ENCODE data around the gene SIVA1.
"Not testable (repeated sequence)": the region's sequence is repeated elsewhere in the genome, so short reads cannot be mapped to it uniquely, and the experiment has no call there.

Gene SIVA1

DNA sequence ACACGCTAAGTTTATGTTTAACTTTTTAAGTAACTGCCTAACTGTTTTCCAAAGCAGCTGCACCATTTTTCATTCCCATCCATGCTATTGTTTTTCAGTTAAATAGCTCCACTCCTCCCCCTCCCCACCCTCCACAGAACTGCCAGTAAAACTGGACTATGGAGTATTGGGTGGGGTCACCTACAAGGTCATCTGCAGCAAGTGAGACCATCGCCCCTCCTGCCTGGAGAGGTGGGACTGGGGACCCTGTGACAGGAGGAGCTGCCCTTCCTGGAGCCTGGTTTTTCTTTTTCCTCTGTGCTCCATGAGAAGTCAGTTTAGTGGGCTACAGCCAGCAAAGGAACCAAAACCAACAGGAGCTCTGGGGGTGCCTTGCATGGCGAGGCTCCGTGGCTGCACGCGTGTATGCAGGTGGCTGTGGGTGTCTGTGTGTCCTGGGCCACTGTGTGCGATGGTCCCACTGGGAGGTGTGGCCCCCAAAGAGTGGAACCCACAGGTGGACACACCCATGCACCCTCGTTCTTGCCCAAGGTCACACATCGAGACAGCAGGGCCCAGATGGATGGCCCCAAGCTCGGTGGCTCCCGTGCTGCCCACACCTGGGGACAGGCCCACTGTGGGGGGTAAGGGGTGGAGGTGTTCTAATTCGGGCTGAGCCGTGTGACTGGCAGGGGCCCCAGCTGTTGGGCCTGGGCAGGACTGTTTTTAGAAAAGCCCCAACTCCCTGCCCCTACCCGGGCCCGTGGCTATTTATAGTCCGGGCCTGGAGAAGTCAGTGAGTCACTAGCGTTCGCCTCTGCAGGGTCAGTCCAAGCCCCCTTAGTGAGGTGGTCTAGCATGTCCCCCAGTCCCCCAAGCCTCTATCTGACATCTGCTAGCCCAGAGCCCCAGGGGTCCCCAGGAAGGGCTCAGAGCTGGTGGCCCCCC is 31.2 kb upstream of the SIVA1 start:
- DNase-seq: no peak

DNA sequence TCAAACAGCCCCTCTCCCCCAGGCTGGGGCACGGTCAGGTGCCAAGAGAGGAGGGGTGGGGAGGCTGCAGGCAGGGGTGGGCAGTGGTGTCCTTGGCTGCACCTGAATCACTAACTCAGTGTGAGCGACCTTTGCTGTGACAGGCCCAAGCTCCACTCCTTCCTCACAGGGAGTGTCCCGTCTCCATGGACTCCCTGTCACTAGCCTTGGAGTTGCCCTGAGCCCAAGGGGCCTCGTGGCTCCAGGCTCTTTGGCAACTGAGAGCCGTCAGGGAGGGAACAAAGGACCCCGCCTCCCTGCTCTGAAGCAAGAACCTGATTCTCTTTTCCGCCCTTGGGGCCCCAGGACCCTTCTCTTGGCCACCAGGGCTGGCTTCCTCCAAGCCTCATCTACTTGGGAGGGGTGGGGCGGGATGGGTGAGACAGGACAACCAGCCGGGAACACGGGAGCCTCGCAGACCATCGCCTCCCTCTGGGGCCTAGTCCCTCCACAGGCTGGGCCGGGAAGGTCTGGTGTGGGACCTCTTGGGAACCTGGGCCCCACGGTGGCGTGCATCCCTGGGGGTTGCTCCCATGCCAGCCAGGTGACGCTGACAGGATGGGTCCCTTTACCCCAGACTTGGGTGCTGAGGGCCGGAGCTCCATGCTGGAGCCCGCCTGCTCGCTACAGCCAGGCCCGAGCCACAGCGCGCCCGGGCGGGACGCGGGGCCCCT is 29.9 kb upstream of the SIVA1 start:
- peak; percentile 14 to 20 for DNase-seq

DNA sequence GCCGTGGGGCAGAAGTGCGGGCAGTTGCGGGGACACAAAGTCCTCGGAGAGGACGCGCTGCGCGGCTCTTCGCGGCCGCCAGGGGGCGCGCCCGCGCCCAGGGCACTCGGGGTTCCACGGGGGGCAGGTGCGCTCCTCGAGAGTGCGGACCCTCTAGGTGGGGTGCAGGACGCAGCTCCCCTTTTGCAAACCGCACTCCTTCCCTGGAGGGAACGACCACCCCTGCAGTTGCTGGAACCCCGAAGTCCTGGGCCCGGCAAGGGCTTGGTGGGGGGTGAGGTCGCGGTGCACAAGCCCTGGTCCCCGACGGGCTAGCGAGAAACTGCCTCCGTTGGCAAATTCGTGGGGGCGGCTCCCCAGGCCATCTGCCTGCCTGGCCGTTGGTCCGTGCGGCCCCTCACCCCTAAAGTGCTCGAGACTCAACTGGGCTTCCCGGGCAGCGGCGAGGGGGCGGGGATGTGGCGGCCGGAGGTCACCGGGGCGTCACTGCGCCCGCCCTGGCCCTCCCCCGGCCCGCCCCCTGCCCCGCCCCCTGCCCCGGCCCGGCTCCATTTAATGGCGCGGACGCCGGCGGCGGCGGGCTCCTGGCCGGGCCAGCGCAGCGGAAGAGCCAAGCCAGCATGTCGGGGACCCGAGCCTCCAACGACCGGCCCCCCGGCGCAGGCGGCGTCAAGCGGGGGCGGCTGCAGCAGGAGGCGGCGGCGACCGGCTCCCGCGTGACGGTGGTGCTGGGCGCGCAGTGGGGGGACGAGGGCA is 29.1 kb upstream of the SIVA1 start, which contains the start of gene ADSS1:
ADSS1 (plus strand) TSS at position 579 of the 756 bp plus-strand sequence; CDS start at position 621, 42 bp downstream.
- peak; percentile 38 to 66 for DNase-seq

DNA sequence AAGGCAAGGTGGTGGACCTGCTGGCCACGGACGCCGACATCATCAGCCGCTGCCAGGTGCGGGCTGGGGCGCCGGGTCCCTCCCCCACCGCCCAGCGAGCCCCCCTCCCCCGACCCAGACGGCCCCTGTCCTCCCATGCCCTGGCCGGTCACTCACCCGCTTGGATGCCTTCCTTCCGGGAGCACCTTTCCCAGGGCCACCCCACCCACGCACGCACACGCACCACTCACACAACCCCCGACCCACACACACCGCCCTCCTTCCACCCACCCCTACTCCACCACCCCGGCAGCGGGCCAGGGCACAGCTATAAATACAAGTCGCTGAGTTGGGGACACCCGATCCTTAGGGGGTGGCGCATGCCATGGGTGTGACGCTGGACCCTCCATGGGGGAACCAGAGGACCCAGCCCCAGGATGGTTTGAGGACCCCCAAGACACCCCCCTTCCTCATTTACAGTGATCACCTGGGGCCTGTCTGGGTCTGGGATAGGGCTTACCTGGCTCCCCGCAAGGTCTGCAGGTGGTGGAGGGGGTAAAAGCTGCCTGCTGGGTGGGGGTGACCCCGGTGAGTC is 28.5 kb upstream of the SIVA1 start:
- DNase-seq: no peak

DNA sequence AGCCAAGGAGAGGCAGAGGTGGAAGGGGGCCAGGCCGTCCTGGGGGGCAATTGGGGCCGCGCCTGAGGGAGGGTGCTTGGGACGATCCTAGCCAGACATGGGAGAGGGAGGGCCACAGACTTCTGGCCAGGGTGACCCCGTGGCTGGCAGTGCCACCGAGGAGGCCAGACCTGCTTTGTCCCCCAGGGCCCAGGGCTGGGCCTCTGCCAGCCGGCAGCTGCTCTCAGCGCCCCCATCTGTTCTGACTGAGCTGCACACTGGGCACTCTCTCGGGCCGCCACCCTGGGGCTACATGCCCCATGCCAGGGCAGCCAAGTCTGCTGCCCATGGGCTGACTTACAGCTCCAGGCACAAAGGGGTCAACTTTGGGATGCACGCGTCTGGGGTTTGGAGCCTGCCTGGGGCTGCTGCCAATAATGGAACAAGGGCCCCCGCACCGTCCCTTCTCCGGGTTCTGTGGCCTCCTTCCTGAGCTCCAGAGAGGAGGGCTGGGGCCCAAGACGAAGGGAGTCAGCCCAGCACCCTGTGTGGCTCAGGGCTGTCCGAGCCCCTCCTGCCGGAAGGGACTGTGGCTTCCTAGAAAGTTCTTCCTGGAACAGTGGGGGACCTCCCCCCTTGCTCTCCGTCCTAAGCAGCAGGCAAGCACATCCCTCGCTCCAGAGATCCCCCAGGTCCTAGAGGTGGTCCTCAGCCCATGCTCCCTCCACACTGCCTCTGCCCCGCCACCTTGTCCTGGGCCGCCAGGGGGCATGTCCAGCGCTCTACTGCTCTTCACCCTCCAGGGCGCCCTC is 27.8 kb upstream of the SIVA1 start:
- DNase-seq: no peak

DNA sequence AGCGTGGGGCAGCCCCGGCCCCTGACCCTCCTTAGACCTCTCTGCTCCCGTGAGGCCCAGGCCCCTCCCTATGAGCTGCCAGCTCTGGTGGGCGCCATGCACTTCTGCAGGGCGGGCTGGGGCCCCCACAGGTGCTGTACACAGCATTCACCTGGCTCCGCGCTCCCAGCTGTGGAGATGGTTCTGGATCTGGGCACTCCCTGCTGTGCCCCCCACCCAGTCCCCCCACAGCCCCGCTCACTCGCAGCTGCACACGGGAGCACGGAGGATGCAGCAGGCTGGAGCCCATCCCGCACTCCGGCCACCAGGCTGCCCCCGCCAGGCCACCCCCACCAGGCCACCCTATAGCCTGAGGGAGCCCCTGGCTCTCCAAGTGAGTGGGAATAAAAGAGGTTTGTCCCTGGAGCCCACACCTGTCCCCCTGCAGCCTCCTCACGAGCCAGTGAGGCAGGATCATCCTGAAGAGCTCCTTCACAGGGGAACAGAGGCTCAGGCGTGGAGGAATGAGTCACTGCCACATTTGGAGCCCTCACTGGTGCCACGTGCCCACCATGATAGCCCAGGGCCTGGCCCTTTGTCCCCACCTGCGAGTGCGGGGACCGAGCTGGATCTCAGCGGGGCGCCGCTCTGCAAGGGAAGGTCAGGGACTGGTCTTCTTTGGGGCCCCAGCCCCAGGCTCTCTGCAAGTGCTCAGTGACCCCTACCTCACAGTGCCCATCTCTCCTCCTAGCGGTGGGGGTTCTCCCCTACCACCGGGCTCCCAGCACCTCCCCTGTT is 27.0 kb upstream of the SIVA1 start:
- no peak for DNase-seq

DNA sequence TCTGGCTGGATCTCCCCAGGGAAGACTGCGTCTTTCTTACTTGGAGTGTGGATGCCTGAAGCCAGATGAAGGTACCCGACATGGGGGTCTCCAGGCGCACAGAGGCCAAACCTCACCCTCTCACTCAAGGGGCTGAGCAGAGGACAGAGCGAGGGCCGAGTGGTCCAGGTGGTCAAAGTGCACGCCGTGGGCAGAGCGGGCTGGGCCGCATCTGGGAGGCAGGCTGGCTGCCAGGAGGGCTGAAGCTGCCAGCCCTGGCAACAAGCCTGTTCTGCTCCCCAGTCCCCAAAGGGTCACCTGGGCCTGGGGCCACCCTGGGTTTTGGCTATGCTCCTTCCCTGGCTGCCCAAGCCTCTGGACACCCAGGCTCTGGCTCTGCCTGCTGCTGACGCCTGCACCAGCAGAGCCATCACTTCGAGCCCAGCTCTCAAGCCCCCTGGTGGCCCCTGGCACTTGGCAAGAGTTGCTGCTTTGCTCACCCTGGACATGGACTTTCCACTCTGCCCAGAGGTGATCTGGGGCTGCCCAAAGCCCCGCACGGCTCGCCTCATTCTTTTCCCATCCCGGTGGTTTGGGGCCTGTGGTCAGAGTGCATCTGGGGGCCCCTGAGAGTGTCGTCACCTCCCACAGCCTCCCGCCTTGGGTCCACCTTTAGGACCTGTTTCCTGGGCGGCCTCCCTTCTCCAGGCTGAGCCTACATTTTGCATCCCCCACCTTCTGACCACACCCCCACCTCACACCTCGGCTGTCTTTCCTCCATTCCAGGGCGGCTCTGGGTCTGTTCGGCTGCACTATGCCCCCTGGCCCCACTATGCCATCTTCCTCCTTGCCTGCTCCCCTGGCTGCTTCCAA is 26.1 kb upstream of the SIVA1 start:
- DNase-seq: no peak

DNA sequence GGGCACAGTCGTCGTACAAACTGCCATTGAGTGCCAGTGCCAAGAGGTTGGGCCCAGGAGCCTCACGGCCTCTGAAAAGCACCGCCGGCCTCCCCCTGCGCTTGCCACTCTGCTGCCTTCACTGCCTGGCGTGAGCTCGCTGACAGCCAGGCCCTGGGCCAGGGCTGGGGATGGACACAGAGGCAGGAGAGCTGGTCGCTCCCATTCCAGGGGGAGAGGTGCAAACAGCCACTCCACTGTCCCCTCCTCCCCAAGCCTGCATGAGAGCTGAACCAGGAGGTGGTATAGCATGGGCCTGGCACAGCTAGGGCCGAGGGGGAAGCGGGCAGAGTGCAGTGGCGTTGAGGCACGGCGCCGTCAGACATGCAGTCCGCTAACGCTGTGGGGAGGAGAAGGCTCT is 24.3 kb upstream of the SIVA1 start:
- DNase-seq: no peak

DNA sequence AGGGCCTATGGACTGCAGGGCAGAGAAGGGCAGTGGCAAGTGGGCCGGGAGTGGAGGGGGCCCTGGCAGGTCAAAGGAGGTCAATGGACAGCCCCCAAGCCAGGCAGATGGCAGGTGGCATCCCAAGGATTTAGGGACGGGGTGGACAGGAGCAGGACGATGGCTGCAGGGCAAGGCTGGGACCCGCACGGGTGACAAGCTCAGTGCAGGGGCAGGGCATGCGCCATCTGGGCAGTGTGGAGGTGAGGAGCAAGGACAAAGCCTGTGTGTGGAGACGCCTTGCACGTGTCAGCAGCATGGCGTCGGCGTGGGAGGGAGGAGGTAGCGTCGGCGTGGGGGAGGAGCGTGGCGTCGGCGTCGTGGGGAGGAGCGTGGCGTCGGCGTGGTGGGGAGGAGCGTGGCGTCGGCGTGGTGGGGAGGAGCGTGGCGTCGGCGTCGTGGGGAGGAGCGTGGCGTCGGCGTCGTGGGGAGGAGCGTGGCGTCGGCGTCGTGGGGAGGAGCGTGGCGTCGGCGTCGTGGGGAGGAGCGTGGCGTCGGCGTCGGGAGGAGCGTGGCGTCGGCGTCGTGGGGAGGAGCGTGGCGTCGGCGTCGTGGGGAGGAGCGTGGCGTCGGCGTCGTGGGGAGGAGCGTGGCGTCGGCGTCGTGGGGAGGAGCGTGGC is 23.6 kb upstream of the SIVA1 start:
- not testable (repeated sequence) for DNase-seq

DNA sequence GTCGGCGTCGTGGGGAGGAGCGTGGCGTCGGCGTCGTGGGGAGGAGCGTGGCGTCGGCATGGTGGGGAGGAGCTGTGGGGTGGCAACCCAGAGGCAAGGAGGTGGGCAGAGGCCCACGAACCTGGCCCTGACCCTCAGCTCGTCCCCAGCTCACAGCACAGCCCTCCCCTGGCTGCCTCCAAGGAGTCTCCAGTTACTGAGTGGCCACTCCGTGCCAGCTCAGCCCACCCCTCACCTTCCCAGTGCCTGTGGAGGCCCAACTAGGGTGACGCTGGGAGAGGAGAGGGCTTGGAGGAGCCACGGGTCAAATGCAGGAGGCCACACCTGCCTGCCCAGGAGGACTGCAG is 23.1 kb upstream of the SIVA1 start:
- no peak for DNase-seq

DNA sequence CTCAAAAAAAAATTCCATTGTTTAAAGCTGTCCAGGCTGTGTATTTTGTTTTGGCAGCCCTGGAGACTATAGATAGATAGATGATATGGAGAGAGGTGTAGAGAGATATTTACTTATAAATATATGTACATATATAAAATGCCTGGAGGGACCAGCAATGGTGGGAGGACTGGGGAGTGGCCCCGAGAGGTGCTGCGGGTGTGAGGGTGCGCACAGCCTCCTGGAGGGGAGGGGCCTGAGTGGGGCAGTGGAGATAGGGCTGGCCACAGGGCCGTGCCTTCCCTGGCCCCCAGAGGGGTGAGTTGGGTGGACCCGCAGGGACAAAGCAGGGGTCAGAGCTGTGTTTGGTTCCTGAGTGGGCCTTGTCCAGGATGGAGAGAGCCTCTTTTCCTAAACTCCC is 22.5 kb upstream of the SIVA1 start:
- DNase-seq: no peak

DNA sequence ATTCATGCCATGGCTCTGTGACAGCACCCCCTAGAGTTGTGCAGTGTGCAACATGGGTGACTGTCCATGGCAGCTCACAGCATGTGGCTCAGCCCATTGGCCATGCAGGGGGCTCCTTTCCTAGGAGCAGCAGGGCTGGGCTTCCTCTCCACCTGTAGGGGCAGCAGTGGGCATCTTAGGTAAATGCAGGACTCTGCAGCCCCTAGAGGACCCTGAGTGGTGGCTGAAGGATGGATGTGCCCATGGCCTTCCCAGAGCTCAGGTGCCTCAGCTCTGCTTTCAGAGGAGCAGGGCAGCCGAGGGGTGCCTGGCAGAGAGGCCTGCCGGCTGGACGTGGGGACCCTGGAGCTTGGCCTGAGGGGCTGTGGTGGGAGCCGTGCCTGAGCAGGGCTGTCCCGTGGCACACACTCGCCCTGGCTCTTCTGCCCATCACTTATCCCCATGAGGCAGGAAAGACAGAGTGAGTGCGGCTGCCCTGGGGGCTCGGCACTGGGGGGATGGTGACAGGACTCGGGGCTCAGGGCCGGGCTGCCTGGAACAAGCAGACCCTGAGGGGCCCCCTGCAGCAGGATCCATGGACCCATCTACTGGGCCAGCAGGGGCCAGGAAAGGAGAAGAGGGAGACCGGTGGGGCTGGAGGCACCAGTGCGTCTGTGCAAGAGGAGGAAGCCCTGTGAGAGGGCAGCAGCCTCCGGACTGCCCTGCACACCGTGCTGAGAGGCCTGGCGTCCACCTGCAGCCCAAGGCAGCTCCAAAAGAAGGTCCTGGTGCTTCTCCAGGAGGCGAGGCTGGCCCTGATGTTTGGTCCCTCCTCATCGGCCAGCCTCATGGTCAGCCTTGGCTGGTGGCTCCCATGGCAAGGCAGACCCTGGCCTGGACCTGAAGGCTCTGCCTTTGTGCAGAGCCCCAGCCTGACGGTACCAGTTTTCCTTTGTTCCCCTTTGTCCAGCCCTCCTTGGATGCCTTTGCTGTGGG is 21.3 kb upstream of the SIVA1 start:
- no peak for DNase-seq

DNA sequence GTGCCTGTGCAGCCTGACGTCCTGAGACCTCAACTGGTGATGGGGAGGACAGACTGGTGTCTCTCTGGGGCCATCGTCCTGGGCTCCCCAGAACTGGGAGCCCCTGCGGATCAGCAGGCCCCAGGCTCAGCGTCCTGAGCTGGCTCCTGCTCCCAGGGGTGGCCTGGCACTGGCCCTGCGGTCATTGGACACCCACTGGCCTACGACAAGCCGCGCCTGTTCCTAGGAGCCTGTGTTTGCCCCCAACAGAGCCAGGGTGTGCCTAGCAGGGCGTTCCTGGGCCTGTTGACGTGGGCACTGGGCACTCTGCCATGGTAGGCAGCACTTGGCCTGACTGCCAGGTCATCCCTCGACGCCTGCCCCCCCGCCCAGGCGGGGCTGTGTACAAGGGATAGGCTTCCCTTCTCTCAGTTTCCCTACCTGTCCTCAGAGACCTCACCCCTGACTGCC is 20.6 kb upstream of the SIVA1 start:
- no peak for DNase-seq

DNA sequence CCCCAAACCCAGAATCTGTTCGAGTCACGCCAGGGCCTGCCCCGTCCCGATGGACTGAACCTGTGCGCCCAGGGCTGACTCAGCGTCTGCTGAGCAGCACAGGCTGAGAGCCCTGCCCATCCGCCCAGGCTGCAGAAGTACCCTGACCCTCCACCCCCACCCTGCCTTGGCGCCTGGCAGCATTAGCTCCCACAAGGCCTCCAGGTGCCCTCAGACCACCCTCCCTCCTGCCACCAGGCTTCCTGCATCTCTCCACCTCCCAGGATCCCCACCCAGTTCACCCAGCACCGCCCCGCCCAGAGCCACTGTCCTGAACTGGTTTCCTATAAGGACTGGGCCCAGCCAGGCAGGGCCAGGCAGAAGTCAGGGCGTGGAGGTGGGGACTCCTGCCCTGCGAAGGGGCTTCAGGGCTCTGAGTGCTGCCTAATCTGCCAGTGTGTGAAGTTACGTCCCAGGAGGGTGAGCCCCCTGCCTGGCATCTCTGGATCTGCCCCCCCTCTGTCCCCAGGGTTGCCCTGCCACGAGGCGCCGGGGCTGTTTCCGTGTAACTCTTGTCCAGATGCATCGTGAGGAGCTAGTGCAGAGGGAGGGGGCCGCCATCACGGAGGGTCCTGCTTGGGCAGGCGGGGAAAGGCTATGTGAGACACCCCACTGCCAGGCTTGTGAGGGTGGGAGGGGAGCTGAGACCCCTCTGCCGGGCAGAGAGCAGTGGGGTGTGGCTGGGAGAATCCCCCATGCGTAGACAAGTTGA is 19.8 kb upstream of the SIVA1 start:
- no peak for DNase-seq

DNA sequence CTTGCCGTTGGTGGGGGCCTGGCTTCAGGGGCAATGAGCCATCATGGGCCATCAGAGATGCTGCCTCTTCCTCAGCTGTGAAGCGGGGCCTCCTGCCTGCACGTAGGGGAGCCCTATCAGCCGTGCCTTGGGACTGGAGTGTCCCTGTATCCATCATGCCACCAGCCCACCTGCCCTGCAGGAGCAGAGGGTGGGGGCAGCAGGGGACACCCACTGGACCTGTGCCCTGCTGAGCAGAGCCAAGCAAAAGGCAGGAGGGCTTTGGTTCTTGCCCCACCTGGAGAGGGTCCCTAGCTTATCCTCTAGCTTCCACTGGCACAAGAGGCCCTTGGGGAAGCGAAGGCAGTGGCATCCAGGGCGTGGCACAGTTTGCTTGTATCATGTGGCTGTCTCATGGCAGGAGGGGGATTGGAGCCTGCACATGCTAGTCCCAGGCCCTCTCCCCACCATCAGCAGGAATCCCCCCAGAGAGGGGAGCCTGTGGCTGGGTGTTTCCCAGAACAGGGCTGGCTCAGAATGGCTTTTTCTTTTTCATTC is 18.8 kb upstream of the SIVA1 start:
- no peak for DNase-seq

DNA sequence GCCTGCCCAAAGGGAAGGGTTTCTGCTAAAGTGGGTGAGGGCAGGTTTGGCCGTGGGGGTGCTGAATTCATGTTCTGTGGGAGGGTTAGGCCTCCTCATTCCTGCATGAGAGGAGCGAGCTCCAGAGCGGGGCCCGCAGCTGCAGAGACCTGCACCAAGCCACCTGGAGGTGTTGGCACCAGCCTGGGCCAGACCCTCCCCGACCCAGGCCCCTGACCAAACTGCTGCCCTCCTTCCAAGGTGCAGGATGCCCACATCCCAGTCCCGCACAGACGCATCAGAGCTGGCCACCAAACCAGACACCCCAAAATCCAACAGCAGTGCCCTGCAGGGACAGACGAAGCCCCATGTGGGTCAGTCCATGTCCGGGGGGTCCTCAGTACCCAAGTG is 18.4 kb upstream of the SIVA1 start:
- no peak for DNase-seq
